SK-N-SH (cell line): ENCODE results near the gene TTC3. TPM values are rescaled to one million over a fixed set of nuclear protein-coding genes. Genes with fewer than 3 reads are reported as not detected.
A peak's percentile ranks its signal among the peaks of the same experiment; 100 is the strongest.

Source experiments
- CTCF ChIA-PET: fragments of 300-600, 350-600 bp; formaldehyde crosslinking; extraction: SDS; loops from one replicate; lab custom pipeline; 2021; lab: Yijun Ruan, JAX
- POLR2A ChIA-PET: fragments of 350-600 bp; sonication (Branson Sonifier 250); formaldehyde crosslinking; extraction: SDS; loops from one replicate; lab custom pipeline; 2020; ENCODE audit warnings: antibody characterized with exemption, inconsistent platforms; lab: Yijun Ruan, JAX
- DNase-seq: peaks from one replicate; pipeline ENCODE4 v3.0.0; 2012
- H2AFZ ChIP-seq: fragments of 200-600 bp; sonication (generic); 2 replicates; pipeline ENCODE4 v1.8.1; 2016; ENCODE audit warnings: antibody characterized with exemption, mild to moderate bottlenecking, low read depth
- H3F3A ChIP-seq: fragments of 200-600 bp; sonication (generic); replicated peaks from 2 replicates; pipeline ENCODE3; 2016; ENCODE audit warnings: antibody characterized with exemption, mild to moderate bottlenecking; ENCODE audit not compliant: insufficient read depth
- H3K27ac ChIP-seq, 2 experiments: fragments of 200-500 bp in 1 of 2; fragments of 200-600 bp in 1 of 2; sonication (Bioruptor generic) in 1 of 2; sonication (generic), shearing (Covaris generic) in 1 of 2; 2 replicates each; pipeline versions ENCODE4 v1.5.1 to v1.6.1; 2014 to 2016; ENCODE audit warnings: low read depth in 2 of 2, inconsistent platforms in 1 of 2, low read length in 1 of 2, mild to moderate bottlenecking in 1 of 2, mixed read lengths in 1 of 2
- H3K27me3 ChIP-seq: fragments of 200-600 bp; sonication (generic), shearing (Covaris generic); 2 replicates; pipeline ENCODE4 v1.6.1; 2016; ENCODE audit warnings: mixed run types; ENCODE audit not compliant: insufficient read depth
- H3K36me3 ChIP-seq, 2 experiments: fragments of 200-500 bp in 1 of 2; fragments of 200-600 bp in 1 of 2; sonication (Bioruptor generic) in 1 of 2; sonication (generic) in 1 of 2; replicated peaks in 1 of 2; 2 replicates each; pipeline versions ENCODE3 to v1.5.1; 2014 to 2016; ENCODE audit warnings: low read length in 1 of 2, mild to moderate bottlenecking in 1 of 2; ENCODE audit not compliant: insufficient read depth in 2 of 2, control insufficient read depth in 1 of 2
- H3K4me1 ChIP-seq, 2 experiments: fragments of 200-500 bp in 1 of 2; fragments of 200-600 bp in 1 of 2; sonication (Bioruptor generic) in 1 of 2; sonication (generic), shearing (Covaris generic) in 1 of 2; 2 replicates each; pipeline versions ENCODE4 v1.5.1 to v1.6.1; 2014 to 2016; ENCODE audit warnings: low read depth in 1 of 2, low read length in 1 of 2, mixed run types in 1 of 2; ENCODE audit not compliant: insufficient read depth in 2 of 2, control insufficient read depth in 1 of 2
- H3K4me2 ChIP-seq: fragments of 200-600 bp; sonication (generic), shearing (Covaris generic); 2 replicates; pipeline ENCODE4 v1.6.1; 2017; ENCODE audit warnings: mixed run types
- H3K4me3 ChIP-seq, 2 experiments: fragments of 200-500 bp in 1 of 2; fragments of 200-600 bp in 1 of 2; sonication (Bioruptor generic) in 1 of 2; sonication (generic), shearing (Covaris generic) in 1 of 2; 2 replicates each; pipeline versions ENCODE4 v1.5.1 to v1.8.1; 2014 to 2016; ENCODE audit warnings: low read depth in 2 of 2, inconsistent platforms in 1 of 2, low read length in 1 of 2, mild to moderate bottlenecking in 1 of 2, mixed read lengths in 1 of 2, moderate library complexity in 1 of 2
- H3K79me2 ChIP-seq: fragments of 200-600 bp; sonication (generic); 2 replicates; pipeline ENCODE4 v1.8.1; 2017; ENCODE audit warnings: mild to moderate bottlenecking; ENCODE audit not compliant: insufficient read depth
- H3K9ac ChIP-seq: fragments of 200-600 bp; sonication (generic); 2 replicates; pipeline ENCODE4 v1.6.1; 2017; ENCODE audit warnings: mixed run types
- H3K9me2 ChIP-seq: fragments of 200-600 bp; sonication (generic); 2 replicates; pipeline ENCODE4 v1.6.1; 2017; ENCODE audit warnings: mixed run types
- H3K9me3 ChIP-seq: fragments of 200-600 bp; sonication (generic); 2 replicates; pipeline ENCODE4 v1.6.1; 2017; ENCODE audit warnings: mixed run types, mild to moderate bottlenecking, moderate library complexity
- H4K20me1 ChIP-seq: fragments of 200-600 bp; sonication (generic); 2 replicates; pipeline ENCODE4 v1.6.1; 2017; ENCODE audit warnings: mild to moderate bottlenecking, mixed run types; ENCODE audit not compliant: insufficient read depth
- CHD2 ChIP-seq: fragments of 150-350 bp; IDR thresholded peaks from 2 replicates; pipeline ENCODE4 v1.6.1; 2018; ENCODE audit warnings: low read length; ENCODE audit not compliant: partially characterized antibody
- CTCF ChIP-seq: fragments of 200-600 bp; sonication (generic); IDR thresholded peaks from 2 replicates; pipeline ENCODE4 v1.6.1; 2017; ENCODE audit warnings: antibody characterized with exemption, mild to moderate bottlenecking, moderate library complexity
- ELF1 ChIP-seq: IDR thresholded peaks from 2 replicates; pipeline ENCODE4 v1.4.0; 2012
- EP300 ChIP-seq, 2 experiments: IDR thresholded peaks; 2 replicates each; pipeline versions ENCODE4 v1.4.0 to v1.6.1; 2012; ENCODE audit warnings: borderline replicate concordance in 1 of 2, low read depth in 1 of 2, low read length in 1 of 2
- EZH2phosphoT487 ChIP-seq: fragments of 200-600 bp; sonication (generic); IDR thresholded peaks from 2 replicates; pipeline ENCODE4 v1.6.1; 2017; ENCODE audit warnings: low read depth, mixed run types, mild to moderate bottlenecking, antibody characterized with exemption, moderate library complexity, borderline replicate concordance
- FOSL2 ChIP-seq: IDR thresholded peaks from 2 replicates; pipeline ENCODE4 v1.4.0; 2012; ENCODE audit warnings: low read depth, mild to moderate bottlenecking, moderate library complexity, borderline replicate concordance
- FOXJ3 ChIP-seq: sonication (generic); formaldehyde crosslinking; IDR thresholded peaks from 2 replicates; pipeline ENCODE4 v1.5.1; 2020; ENCODE audit warnings: mild to moderate bottlenecking, missing genetic modification reagents
- FOXM1 ChIP-seq: IDR thresholded peaks from 2 replicates; pipeline ENCODE4 v1.4.0; 2012; ENCODE audit warnings: low read depth, mild to moderate bottlenecking
- GABPA ChIP-seq: IDR thresholded peaks from 2 replicates; pipeline ENCODE4 v1.4.0; 2012; ENCODE audit warnings: low read depth, mild to moderate bottlenecking
- GATA2 ChIP-seq: sonication (generic); formaldehyde crosslinking; IDR thresholded peaks from 2 replicates; pipeline ENCODE4 v1.5.0; 2020; ENCODE audit warnings: mild to moderate bottlenecking, missing genetic modification reagents
- IRF3 ChIP-seq: fragments of 150-350 bp; IDR thresholded peaks from 2 replicates; pipeline ENCODE4 v1.6.1; 2016; ENCODE audit warnings: mild to moderate bottlenecking, low read depth, low read length
- JUND ChIP-seq: IDR thresholded peaks from 2 replicates; pipeline ENCODE4 v1.4.0; 2012
- MEF2A ChIP-seq: IDR thresholded peaks from 2 replicates; pipeline ENCODE4 v1.4.0; 2012; ENCODE audit warnings: low read depth, borderline replicate concordance
- MXI1 ChIP-seq: IDR thresholded peaks from 2 replicates; pipeline ENCODE4 v1.6.1; 2012; ENCODE audit warnings: mild to moderate bottlenecking, low read depth, low read length, improper control_type of control experiment
- NFIC ChIP-seq: IDR thresholded peaks from 2 replicates; pipeline ENCODE4 v1.4.0; 2012; ENCODE audit warnings: borderline replicate concordance
- NRF1 ChIP-seq: IDR thresholded peaks from 2 replicates; pipeline ENCODE4 v1.6.1; 2012; ENCODE audit warnings: low read depth, mild to moderate bottlenecking, low read length
- POLR2AphosphoS5 ChIP-seq: IDR thresholded peaks from 2 replicates; pipeline ENCODE4 v1.6.1; 2012; ENCODE audit warnings: low read depth, low read length
- RCOR1 ChIP-seq: fragments of 150-350 bp; IDR thresholded peaks from 2 replicates; pipeline ENCODE4 v1.6.1; 2017; ENCODE audit warnings: antibody characterized with exemption, low read length
- RXRA ChIP-seq: IDR thresholded peaks from 2 replicates; pipeline ENCODE4 v1.4.0; 2012; ENCODE audit warnings: low read depth, mild to moderate bottlenecking, borderline replicate concordance
- SMC3 ChIP-seq: IDR thresholded peaks from 2 replicates; pipeline ENCODE4 v1.6.1; 2012; ENCODE audit warnings: low read depth, low read length, improper control_type of control experiment
- TCF12 ChIP-seq: IDR thresholded peaks from 2 replicates; pipeline ENCODE4 v1.4.0; 2012
- TEAD4 ChIP-seq: IDR thresholded peaks from 2 replicates; pipeline ENCODE4 v1.4.0; 2012; ENCODE audit warnings: mild to moderate bottlenecking, borderline replicate concordance; ENCODE audit not compliant: insufficient read depth
- USF1 ChIP-seq: IDR thresholded peaks from 2 replicates; pipeline ENCODE4 v1.4.0; 2012; ENCODE audit warnings: low read depth, borderline replicate concordance
- USF2 ChIP-seq: fragments of 150-350 bp; IDR thresholded peaks from 2 replicates; pipeline ENCODE4 v1.6.1; 2017; ENCODE audit warnings: antibody characterized with exemption, low read length, low read depth, borderline replicate concordance
- YY1 ChIP-seq: IDR thresholded peaks from 2 replicates; pipeline ENCODE4 v1.4.0; 2012; ENCODE audit warnings: low read depth, mild to moderate bottlenecking
- WGBS: methylation state at CpG from one replicate; pipeline ENCODE4 v1.1.6; 2017; ENCODE audit warnings: low lambda C conversion rate; 5-methylcytosine and 5-hydroxymethylcytosine counted together
- polyA plus RNA-seq, 3 experiments: library from polyadenylated mRNA; depleted of rRNA; stranded (reverse); fragments of >200 nt; gene quantifications; 2 replicates each; pipeline ENCODE4 v1.2.3, GENCODE V29; 2012

Gene TTC3
- polyA plus RNA-seq, 1 of the 3 experiments (the other 2 are of a cell fraction), result 35.7 TPM

- Histone ChIP-seq H2AFZ (no peak overlapping the region), H3K36me3 (peaks cover 22 to 25% of the 10 kb centered on the region in 2 experiments), H3K4me2 (no peak overlapping the region), H4K20me1 (no peaks in the 10 kb centered on the region), H3F3A (no peaks in the 10 kb centered on the region), H3K79me2 (no peaks in the 10 kb centered on the region), H3K4me3 (no peak overlapping the region), H3K4me1 (peaks cover 0 to 20% of the 10 kb centered on the region in 2 experiments; a peak in 1 of 4 replicates), H3K27ac (no peak overlapping the region), H3K9me2 (no peaks in the 10 kb centered on the region), H3K9ac (no peak overlapping the region), H3K27me3 (no peaks in the 10 kb centered on the region), H3K9me3 (no peaks in the 10 kb centered on the region)
- ChIA-PET CTCF (interaction anchor here (1.8 kb wide), 1 partner anchor 40 kb away, joined by 6 read pairs; no protein-coding TSS in a partner anchor), POLR2A (no interaction called here)
- TF ChIP-seq IRF3 (no peak), MXI1 (no peak), USF1 (no peak), RCOR1 (no peak), FOXJ3 (CRISPR knock-in tag) (no peak), RXRA (no peak), EP300 (IDR thresholded peaks at IDR 0.05; ENCODE audit: borderline replicate concordance in 1 of 2, low read depth in 1 of 2, low read length in 1 of 2) (no peak), EZH2phosphoT487 (no peak), POLR2AphosphoS5 (no peak), CTCF (no peak), CHD2 (no peak)
- WGBS, result 96% methylated on average over 7 of the region's 7 CpGs
- DNase-seq, result no peak
These were observed 133.4 kb downstream of the TTC3 start for GRCh38 chr21:37206496-37206895.

GRCh38 chr21:37207441-37208009, 134.5 kb downstream of the TTC3 start:
- Histone ChIP-seq H3K4me1 (peaks cover 0 to 20% of the 10 kb centered on the region in 2 experiments; a peak in 1 of 4 replicates), H3K79me2 (no peaks in the 10 kb centered on the region), H3K4me3 (no peak overlapping the region), H3K9me3 (no peaks in the 10 kb centered on the region), H3K36me3 (peaks cover 13 to 15% of the 10 kb centered on the region in 2 experiments), H3K9ac (no peak overlapping the region), H3F3A (no peaks in the 10 kb centered on the region), H3K27ac (peak overlapping the region in 1 of 2 experiments; percentile 53; a peak in 2 of 4 replicates), H2AFZ (no peak overlapping the region), H3K27me3 (no peaks in the 10 kb centered on the region), H3K9me2 (no peaks in the 10 kb centered on the region), H4K20me1 (no peaks in the 10 kb centered on the region), H3K4me2 (no peak overlapping the region)
- ChIA-PET CTCF (interaction anchor here (1.4 kb wide), 1 partner anchor 34 kb away, joined by 3 read pairs; no protein-coding TSS in a partner anchor), POLR2A (no interaction called here)
- 59% methylated on average over 6 of the region's 6 CpGs for WGBS
- DNase-seq, result peak; percentile 47
- TF ChIP-seq GATA2 (CRISPR knock-in tag) (no peak), TEAD4 (no peak), FOXM1 (no peak), USF2 (no peak), POLR2AphosphoS5 (no peak), YY1 (no peak), NRF1 (no peak), NFIC (no peak), JUND (peak; percentile 15; the same call in 1 of the 2 replicates), SMC3 (no peak), EZH2phosphoT487 (no peak), GABPA (no peak), RXRA (no peak), FOSL2 (peak; percentile 26; the same call in 1 of the 2 replicates), MEF2A (no peak), MXI1 (peak; percentile 94), EP300 (IDR thresholded peaks at IDR 0.05; ENCODE audit: borderline replicate concordance in 1 of 2, low read depth in 1 of 2, low read length in 1 of 2) (no peak), TCF12 (peak; percentile 73), ELF1 (no peak)
